Measurements from ENCODE around the gene SAMD13. TPM values are rescaled to one million over a fixed set of nuclear protein-coding genes. Genes with fewer than 3 reads are reported as not detected.

The SAMD13 gene
- total and polyA plus RNA-seq, 2 of the 8 experiments (the other 6 are each of a cell fraction or from before 2014, with no cell fraction given) = 0.86 to 2.3 TPM

DNA sequence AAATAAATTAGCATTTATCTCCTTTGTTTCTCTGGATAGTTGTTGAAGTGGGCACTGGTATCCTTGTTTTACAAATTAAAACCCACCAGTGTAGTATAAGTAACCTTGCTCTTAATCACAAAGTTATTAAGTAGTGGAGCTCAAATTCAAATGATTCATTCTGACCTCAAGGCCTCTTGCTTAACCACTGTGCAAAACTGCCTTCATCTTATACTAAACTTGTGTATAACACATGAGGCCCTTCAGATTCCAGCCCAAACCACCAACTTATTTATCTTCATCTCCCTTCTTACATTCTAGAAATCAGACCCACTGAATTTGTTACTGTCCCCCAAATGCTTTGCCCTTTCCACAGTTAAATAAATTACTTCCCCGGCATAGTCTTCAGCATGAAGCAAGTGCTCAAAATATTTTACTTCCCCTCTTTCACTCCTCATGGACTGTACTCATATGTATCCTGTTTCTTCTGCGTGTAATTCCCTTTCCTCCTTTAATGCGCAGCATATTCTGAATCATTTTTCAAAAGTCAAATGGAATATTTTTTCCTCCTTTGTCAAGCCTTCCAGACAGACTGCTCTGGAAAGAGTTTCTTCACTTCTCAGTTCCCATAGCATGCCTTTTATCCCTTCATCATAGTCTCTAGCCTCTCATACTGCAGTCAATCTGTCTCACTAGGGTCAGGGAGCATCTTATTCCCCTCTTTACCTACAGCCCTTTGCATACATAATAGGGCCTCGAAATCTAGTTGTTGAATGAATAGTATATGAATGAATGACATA lies 77.8 kb downstream of the SAMD13 start:
- no peak for TF ChIP-seq POU5F1 (IDR thresholded peaks at IDR 0.05; ENCODE audit: low read depth, low read length)
- TF ChIP-seq SIX5 (IDR thresholded peaks at IDR 0.05; ENCODE audit: low read depth, low read length) = no peak
- TF ChIP-seq SAP30 (IDR thresholded peaks at IDR 0.05; ENCODE audit: insufficient read depth, insufficient replicate concordance, low read length) = no peak
- no peak for TF ChIP-seq SP4 (IDR thresholded peaks at IDR 0.05; ENCODE audit: low read length)
- no peak for TF ChIP-seq JUND (IDR thresholded peaks at IDR 0.05; ENCODE audit: low read length)
- no peak for TF ChIP-seq EP300 (IDR thresholded peaks at IDR 0.05; ENCODE audit: borderline replicate concordance in 1 of 2, low read depth in 2 of 2, low read length in 2 of 2)
- TF ChIP-seq CBX8 (IDR thresholded peaks at IDR 0.05; ENCODE audit: borderline replicate concordance, low read depth, low read length) = no peak
- no peak for TF ChIP-seq SP2 (IDR thresholded peaks at IDR 0.05; ENCODE audit: low read length)
- no peak for TF ChIP-seq FOSL1 (IDR thresholded peaks at IDR 0.05; ENCODE audit: insufficient read depth, low read depth, low read length)
- no peak for TF ChIP-seq BRCA1 (IDR thresholded peaks at IDR 0.05; ENCODE audit: low read depth, low read length)
- TF ChIP-seq BCL11A (IDR thresholded peaks at IDR 0.05; ENCODE audit: low read depth in 2 of 2, low read length in 2 of 2) = no peak
- Histone ChIP-seq H4K91ac (replicated peaks; ENCODE audit: insufficient read length, low read length) (no peak overlapping the region), H3K18ac (ENCODE audit: extremely low read depth, low read length) (no peak overlapping the region), H3K9me3 (ENCODE audit: insufficient read depth in 2 of 2, low read depth in 1 of 2, low read length in 1 of 2) (no peaks in the 10 kb centered on the region), H3K4me3 (ENCODE audit: extremely low read depth in 1 of 4, insufficient read depth in 2 of 4, low read depth in 3 of 4, low read length in 4 of 4) (no peak overlapping the region), H3K79me2 (ENCODE audit: control insufficient read depth in 1 of 2, insufficient read depth in 2 of 2, low read length in 2 of 2) (no peaks in the 10 kb centered on the region), H2BK20ac (ENCODE audit: low read length) (no peak overlapping the region), H3K23me2 (ENCODE audit: low read depth, low read length) (no peaks in the 10 kb centered on the region), H4K8ac (ENCODE audit: extremely low read depth, insufficient read depth, low read length) (no peak overlapping the region), H3K14ac (ENCODE audit: insufficient read length) (no peak overlapping the region), H3K56ac (replicated peaks; ENCODE audit: insufficient read length, low read depth, low read length) (no peak overlapping the region), H2AK5ac (ENCODE audit: low read depth, low read length) (no peak overlapping the region), H2BK12ac (ENCODE audit: low read depth, low read length) (no peak overlapping the region), H3K9ac (replicated peaks in 1 of 4; ENCODE audit: extremely low read depth in 1 of 4, low read depth in 3 of 4, low read length in 3 of 4) (no peak overlapping the region), H2BK15ac (ENCODE audit: low read length) (no peak overlapping the region), H3K79me1 (ENCODE audit: low read depth, low read length) (no peaks in the 10 kb centered on the region), H3K23ac (ENCODE audit: insufficient read length) (no peak overlapping the region), H3K4ac (replicated peaks; ENCODE audit: insufficient read length, low read depth, low read length) (no peak overlapping the region), H4K20me1 (replicated peaks in 1 of 2; ENCODE audit: control insufficient read depth in 1 of 2, insufficient read depth in 2 of 2, low read length in 2 of 2) (no peaks in the 10 kb centered on the region), H4K5ac (ENCODE audit: insufficient read length, low read depth, low read length) (no peak overlapping the region), H2BK120ac (replicated peaks; ENCODE audit: low read depth, low read length) (no peak overlapping the region), H3K36me3 (ENCODE audit: control insufficient read depth in 2 of 4, insufficient read depth in 4 of 4, low read length in 3 of 4) (no peaks in the 10 kb centered on the region; a peak in 1 of 8 replicates), H3K4me1 (replicated peaks in 1 of 4; ENCODE audit: control insufficient read depth in 3 of 4, insufficient read depth in 4 of 4, low read length in 3 of 4) (peaks cover 0 to 2% (median 0%) of the 10 kb centered on the region in 4 experiments; a peak in 2 of 7 replicates), H2BK5ac (ENCODE audit: low read depth, low read length) (no peak overlapping the region), H3K27me3 (replicated peaks in 1 of 4; ENCODE audit: control insufficient read depth in 3 of 4, extremely low read depth in 1 of 4, insufficient read depth in 3 of 4, low read length in 3 of 4) (no peaks in the 10 kb centered on the region), H3K27ac (ENCODE audit: low read depth, low read length) (no peak overlapping the region), H2AFZ (ENCODE audit: low read length) (no peak overlapping the region), H3K4me2 (ENCODE audit: insufficient read depth in 1 of 2, low read depth in 2 of 2, low read length in 2 of 2) (no peak overlapping the region)
- DNase-seq (ENCODE audit: low read depth in 1 of 2, low spot score in 2 of 2) (no peak), FAIRE-seq (no peak)
- POLR2A ChIA-PET (ENCODE audit: partially characterized antibody) = interaction anchor here (0.6 kb wide), 1 partner anchor 88 kb away, joined by 3 read pairs; no protein-coding TSS in a partner anchor
- 87% methylated on average over 4 of the region's 4 CpGs; no CpG with 5 or more reads in 1 of the 2 experiments for WGBS, 2 experiments (ENCODE audit: extremely low coverage in 1 of 2, insufficient coverage in 1 of 2, insufficient read length in 1 of 2, insufficient replicate concordance in 2 of 2, low coverage in 1 of 2, low lambda C conversion rate in 2 of 2, missing lambda C conversion rate in 1 of 2)
- CTCF ChIA-PET (ENCODE audit: partially characterized antibody) = interaction anchor here (0.6 to 1.5 kb wide), 5 partner anchors 11 to 241 kb away, joined by 3 to 4 read pairs (median 3); no protein-coding TSS in a partner anchor
